ENCODE results near the gene PKDREJ. TPM values are rescaled to one million over a fixed set of nuclear protein-coding genes. Genes with fewer than 3 reads are reported as not detected.
"Not testable (repeated sequence)": the region's sequence is repeated elsewhere in the genome, so short reads cannot be mapped to it uniquely, and the experiment has no call there.

PKDREJ gene, protein sequence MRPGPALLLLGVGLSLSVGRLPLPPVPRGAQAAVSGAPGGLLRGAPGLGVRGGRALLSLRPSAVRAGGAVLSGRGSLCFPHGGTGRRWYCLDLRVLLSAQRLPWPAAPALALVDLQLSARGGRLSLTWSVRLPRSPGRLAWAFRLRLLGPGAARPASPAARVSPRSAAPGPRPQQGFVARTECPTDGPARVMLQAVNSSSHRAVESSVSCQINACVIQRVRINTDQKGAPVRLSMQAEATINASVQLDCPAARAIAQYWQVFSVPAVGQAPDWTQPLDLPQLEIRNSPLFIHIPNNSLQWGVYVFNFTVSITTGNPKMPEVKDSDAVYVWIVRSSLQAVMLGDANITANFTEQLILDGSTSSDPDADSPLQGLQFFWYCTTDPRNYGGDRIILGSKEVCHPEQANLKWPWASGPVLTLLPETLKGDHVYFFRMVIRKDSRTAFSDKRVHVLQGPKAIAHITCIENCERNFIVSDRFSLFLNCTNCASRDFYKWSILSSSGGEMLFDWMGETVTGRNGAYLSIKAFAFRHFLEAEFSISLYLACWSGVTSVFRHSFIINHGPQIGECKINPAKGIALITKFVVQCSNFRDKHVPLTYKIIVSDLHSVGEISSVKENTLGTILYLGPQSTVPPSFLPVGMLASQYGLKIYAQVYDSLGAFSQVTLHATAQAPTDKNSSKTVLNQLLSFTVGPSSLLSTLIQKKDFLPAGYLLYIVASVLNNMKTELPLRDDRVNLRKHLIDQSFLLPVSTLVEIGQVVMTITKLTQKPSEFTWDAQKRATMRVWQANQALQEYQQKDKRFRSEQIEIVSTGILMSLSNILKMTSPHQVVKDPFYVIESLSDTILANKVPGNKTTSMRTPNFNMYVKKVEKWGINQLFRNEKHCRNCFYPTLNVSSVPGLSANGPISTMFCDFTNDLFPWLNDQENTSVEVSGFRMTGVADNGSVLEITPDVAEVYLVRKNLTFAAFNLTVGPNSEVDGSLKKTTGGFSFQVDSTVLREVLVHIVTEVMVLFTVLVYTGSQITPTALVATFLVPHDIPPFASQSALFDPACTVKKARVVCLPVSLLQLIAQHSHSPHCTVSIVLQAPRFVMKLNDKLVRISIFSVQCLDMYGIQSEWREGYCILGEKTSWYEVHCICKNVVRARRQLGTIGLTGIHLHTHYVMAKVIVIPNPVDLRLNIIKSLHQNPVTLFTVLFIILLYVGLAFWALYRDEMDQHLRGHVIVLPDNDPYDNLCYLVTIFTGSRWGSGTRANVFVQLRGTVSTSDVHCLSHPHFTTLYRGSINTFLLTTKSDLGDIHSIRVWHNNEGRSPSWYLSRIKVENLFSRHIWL (N-terminal part only)
- 0.05 TPM in 1 of 2 replicates, not detected in the other for total RNA-seq (ENCODE audit: low replicate concordance)
- long read RNA-seq = 0 reads

DNA sequence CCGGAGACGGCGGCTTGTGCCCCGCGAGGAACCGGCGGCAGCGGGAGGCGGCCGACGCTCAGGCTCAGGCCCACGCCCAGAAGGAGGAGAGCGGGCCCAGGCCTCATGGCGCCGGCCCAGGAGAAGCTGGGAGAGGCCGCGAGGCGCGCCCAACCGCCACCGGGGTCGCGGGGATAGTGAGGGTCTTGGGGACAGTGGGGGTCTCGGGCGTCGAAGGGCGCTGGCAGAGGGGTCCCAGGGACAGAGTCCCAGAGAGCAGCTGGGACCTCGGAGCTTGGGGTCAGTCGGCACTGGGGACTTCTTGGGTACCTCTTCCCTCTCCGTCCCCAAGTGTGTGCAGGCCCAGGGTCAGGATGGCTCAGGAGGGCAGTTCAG is at the start of gene PKDREJ:
Gene PKDREJ (minus strand): TSS at position 128 of the 375 bp plus-strand sequence. CDS start 21 bp downstream, at position 107.
- H3K27me3 Mint-ChIP-seq = peaks cover 77% of the 10 kb centered on the region
- no peak for DNase-seq (ENCODE audit: extremely low spot score, unreplicated experiment)
- H3K4me3 Mint-ChIP-seq = peak within 1 kb of the TSS; percentile 78
- peaks cover 14% of the 10 kb centered on the region for H3K9me3 Mint-ChIP-seq
- peaks cover 6% of the 10 kb centered on the region for H3K4me1 Mint-ChIP-seq (ENCODE audit: unreplicated experiment)
- no peak within 1 kb of the TSS for H3K27ac Mint-ChIP-seq
- TF ChIP-seq, protein P1, sequence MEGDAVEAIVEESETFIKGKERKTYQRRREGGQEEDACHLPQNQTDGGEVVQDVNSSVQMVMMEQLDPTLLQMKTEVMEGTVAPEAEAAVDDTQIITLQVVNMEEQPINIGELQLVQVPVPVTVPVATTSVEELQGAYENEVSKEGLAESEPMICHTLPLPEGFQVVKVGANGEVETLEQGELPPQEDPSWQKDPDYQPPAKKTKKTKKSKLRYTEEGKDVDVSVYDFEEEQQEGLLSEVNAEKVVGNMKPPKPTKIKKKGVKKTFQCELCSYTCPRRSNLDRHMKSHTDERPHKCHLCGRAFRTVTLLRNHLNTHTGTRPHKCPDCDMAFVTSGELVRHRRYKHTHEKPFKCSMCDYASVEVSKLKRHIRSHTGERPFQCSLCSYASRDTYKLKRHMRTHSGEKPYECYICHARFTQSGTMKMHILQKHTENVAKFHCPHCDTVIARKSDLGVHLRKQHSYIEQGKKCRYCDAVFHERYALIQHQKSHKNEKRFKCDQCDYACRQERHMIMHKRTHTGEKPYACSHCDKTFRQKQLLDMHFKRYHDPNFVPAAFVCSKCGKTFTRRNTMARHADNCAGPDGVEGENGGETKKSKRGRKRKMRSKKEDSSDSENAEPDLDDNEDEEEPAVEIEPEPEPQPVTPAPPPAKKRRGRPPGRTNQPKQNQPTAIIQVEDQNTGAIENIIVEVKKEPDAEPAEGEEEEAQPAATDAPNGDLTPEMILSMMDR (conservative IDR thresholded peaks at IDR 0.05) = no peak
- H3K36me3 Mint-ChIP-seq = peaks cover 10% of the 10 kb centered on the region

GRCh38 chr22:46312848-46313247 is 49.7 kb upstream of the PKDREJ start:
- not testable (repeated sequence) for H3K27ac Mint-ChIP-seq; DNase-seq (ENCODE audit: extremely low spot score, unreplicated experiment); H3K27me3 Mint-ChIP-seq; H3K4me1 Mint-ChIP-seq (ENCODE audit: unreplicated experiment); H3K36me3 Mint-ChIP-seq; H3K9me3 Mint-ChIP-seq; H3K4me3 Mint-ChIP-seq

- Mint-ChIP-seq H3K4me1 (ENCODE audit: unreplicated experiment) (no peaks in the 10 kb centered on the region), H3K9me3 (no peaks in the 10 kb centered on the region), H3K27ac (no peak overlapping the region), H3K27me3 (peaks cover 9% of the 10 kb centered on the region), H3K4me3 (no peak overlapping the region), H3K36me3 (peaks cover 9% of the 10 kb centered on the region)
- DNase-seq (ENCODE audit: extremely low spot score, unreplicated experiment) = no peak
- TF ChIP-seq, protein P1 (conservative IDR thresholded peaks at IDR 0.05) = no peak
These were observed 48.9 kb upstream of the PKDREJ start for GRCh38 chr22:46312056-46312455.

DNA sequence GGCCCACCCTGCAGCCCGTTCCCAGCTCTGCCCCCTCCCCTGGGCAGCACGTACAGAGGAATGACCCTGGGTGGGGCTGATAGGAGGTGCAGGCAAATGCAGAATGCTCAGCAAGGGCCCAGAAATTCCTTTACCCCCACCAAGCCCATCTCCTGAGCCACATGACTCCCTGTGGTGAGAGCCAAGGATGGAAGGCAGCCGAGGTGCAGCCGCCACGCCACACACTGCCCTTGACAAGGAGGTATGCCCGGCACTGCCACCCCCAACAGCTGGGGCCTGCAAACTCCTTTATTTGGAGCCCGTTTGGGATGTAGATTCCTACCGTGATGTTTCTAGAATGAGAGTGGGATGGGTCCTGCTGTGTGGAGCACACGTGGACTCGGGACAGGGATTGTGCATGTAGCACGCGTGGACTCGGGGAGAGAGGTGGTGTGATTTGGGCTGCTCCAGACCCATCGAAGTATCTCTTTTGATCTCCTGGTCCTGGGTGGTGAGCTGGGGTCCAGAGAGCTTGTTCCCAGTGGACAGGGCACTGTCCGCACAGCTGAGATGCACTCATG is 46.5 kb upstream of the PKDREJ start:
- Mint-ChIP-seq H3K27ac (no peak overlapping the region), H3K4me3 (no peak overlapping the region), H3K4me1 (ENCODE audit: unreplicated experiment) (no peaks in the 10 kb centered on the region), H3K9me3 (no peaks in the 10 kb centered on the region), H3K27me3 (peaks cover 9% of the 10 kb centered on the region), H3K36me3 (peaks cover 13% of the 10 kb centered on the region)
- no peak for DNase-seq (ENCODE audit: extremely low spot score, unreplicated experiment)
- TF ChIP-seq, protein P1 (conservative IDR thresholded peaks at IDR 0.05) = no peak

- Mint-ChIP-seq H3K4me3 (peak overlapping the region; percentile 5), H3K27me3 (peaks cover 9% of the 10 kb centered on the region), H3K4me1 (ENCODE audit: unreplicated experiment) (peaks cover 3% of the 10 kb centered on the region), H3K27ac (no peak overlapping the region), H3K36me3 (peaks cover 16% of the 10 kb centered on the region), H3K9me3 (no peaks in the 10 kb centered on the region)
- TF ChIP-seq, protein P1 (conservative IDR thresholded peaks at IDR 0.05) = no peak
- DNase-seq (ENCODE audit: extremely low spot score, unreplicated experiment) = no peak
These were observed 45.3 kb upstream of the PKDREJ start for GRCh38 chr22:46308283-46308988.
